ENCODE data around the gene EPB41L1. TPM values are rescaled to one million over a fixed set of nuclear protein-coding genes. Genes with fewer than 3 reads are reported as not detected.

The EPB41L1 gene
- total RNA-seq, 1 experiment from 2014 or later: 38.7 TPM

- ChIA-PET POLR2A (no interaction called here), CTCF (interaction anchor here (0.7 to 2.2 kb wide), 3 partner anchors 84 to 126 kb away, joined by 3 to 5 read pairs (median 5); no protein-coding TSS in a partner anchor)
- H3K4me1 Mint-ChIP-seq: peaks cover 21% of the 10 kb centered on the region
- H3K27me3 Mint-ChIP-seq (ENCODE audit: low read depth): peaks cover 13% of the 10 kb centered on the region; the same call in 1 of the 2 replicates
- H3K9me3 Mint-ChIP-seq: no peaks in the 10 kb centered on the region
- ATAC-seq: no peak
- TF ChIP-seq KAT7 (CRISPR knock-in tag; IDR thresholded peaks at IDR 0.05; ENCODE audit: borderline replicate concordance) (no peak), PREB (CRISPR knock-in tag; IDR thresholded peaks at IDR 0.05; ENCODE audit: borderline replicate concordance) (no peak), ATF1 (CRISPR knock-in tag; IDR thresholded peaks at IDR 0.05) (no peak), JUN (CRISPR knock-in tag; IDR thresholded peaks at IDR 0.05) (no peak), RELA (CRISPR knock-in tag; IDR thresholded peaks at IDR 0.05; ENCODE audit: borderline replicate concordance) (no peak), MAX (CRISPR knock-in tag; IDR thresholded peaks at IDR 0.05) (no peak), NFYB (CRISPR knock-in tag; conservative IDR thresholded peaks at IDR 0.05; ENCODE audit: low read depth) (no peak), IRF2 (CRISPR knock-in tag; IDR thresholded peaks at IDR 0.05; ENCODE audit: borderline replicate concordance, low read depth) (no peak), FOXJ3 (CRISPR knock-in tag; IDR thresholded peaks at IDR 0.05; ENCODE audit: borderline replicate concordance) (no peak), ZNF317 (CRISPR knock-in tag; IDR thresholded peaks at IDR 0.05; ENCODE audit: borderline replicate concordance, low read depth) (no peak), CTCF (IDR thresholded peaks at IDR 0.05) (no peak), ZNF232 (CRISPR knock-in tag; IDR thresholded peaks at IDR 0.05) (no peak), JAZF1 (CRISPR knock-in tag; IDR thresholded peaks at IDR 0.05) (no peak), PRRX2 (CRISPR knock-in tag; IDR thresholded peaks at IDR 0.05) (no peak), MXD4 (CRISPR knock-in tag; IDR thresholded peaks at IDR 0.05; ENCODE audit: borderline replicate concordance) (no peak), ZNF671 (CRISPR knock-in tag; IDR thresholded peaks at IDR 0.05) (no peak)
- TF ChIP-seq, protein P1, sequence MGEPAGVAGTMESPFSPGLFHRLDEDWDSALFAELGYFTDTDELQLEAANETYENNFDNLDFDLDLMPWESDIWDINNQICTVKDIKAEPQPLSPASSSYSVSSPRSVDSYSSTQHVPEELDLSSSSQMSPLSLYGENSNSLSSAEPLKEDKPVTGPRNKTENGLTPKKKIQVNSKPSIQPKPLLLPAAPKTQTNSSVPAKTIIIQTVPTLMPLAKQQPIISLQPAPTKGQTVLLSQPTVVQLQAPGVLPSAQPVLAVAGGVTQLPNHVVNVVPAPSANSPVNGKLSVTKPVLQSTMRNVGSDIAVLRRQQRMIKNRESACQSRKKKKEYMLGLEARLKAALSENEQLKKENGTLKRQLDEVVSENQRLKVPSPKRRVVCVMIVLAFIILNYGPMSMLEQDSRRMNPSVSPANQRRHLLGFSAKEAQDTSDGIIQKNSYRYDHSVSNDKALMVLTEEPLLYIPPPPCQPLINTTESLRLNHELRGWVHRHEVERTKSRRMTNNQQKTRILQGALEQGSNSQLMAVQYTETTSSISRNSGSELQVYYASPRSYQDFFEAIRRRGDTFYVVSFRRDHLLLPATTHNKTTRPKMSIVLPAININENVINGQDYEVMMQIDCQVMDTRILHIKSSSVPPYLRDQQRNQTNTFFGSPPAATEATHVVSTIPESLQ (CRISPR knock-in tag; IDR thresholded peaks at IDR 0.05): no peak
- TF ChIP-seq, protein P2, sequence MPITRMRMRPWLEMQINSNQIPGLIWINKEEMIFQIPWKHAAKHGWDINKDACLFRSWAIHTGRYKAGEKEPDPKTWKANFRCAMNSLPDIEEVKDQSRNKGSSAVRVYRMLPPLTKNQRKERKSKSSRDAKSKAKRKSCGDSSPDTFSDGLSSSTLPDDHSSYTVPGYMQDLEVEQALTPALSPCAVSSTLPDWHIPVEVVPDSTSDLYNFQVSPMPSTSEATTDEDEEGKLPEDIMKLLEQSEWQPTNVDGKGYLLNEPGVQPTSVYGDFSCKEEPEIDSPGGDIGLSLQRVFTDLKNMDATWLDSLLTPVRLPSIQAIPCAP (CRISPR knock-in tag; IDR thresholded peaks at IDR 0.05): no peak
- TF ChIP-seq, protein P3, sequence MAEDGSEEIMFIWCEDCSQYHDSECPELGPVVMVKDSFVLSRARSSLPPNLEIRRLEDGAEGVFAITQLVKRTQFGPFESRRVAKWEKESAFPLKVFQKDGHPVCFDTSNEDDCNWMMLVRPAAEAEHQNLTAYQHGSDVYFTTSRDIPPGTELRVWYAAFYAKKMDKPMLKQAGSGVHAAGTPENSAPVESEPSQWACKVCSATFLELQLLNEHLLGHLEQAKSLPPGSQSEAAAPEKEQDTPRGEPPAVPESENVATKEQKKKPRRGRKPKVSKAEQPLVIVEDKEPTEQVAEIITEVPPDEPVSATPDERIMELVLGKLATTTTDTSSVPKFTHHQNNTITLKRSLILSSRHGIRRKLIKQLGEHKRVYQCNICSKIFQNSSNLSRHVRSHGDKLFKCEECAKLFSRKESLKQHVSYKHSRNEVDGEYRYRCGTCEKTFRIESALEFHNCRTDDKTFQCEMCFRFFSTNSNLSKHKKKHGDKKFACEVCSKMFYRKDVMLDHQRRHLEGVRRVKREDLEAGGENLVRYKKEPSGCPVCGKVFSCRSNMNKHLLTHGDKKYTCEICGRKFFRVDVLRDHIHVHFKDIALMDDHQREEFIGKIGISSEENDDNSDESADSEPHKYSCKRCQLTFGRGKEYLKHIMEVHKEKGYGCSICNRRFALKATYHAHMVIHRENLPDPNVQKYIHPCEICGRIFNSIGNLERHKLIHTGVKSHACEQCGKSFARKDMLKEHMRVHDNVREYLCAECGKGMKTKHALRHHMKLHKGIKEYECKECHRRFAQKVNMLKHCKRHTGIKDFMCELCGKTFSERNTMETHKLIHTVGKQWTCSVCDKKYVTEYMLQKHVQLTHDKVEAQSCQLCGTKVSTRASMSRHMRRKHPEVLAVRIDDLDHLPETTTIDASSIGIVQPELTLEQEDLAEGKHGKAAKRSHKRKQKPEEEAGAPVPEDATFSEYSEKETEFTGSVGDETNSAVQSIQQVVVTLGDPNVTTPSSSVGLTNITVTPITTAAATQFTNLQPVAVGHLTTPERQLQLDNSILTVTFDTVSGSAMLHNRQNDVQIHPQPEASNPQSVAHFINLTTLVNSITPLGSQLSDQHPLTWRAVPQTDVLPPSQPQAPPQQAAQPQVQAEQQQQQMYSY (CRISPR knock-in tag; IDR thresholded peaks at IDR 0.05): no peak
- H3K27ac Mint-ChIP-seq: no peak overlapping the region
- no peaks in the 10 kb centered on the region for H3K36me3 Mint-ChIP-seq
- H3K4me3 Mint-ChIP-seq: no peak overlapping the region
- DNase-seq (ENCODE audit: low spot score): no peak
Measured at GRCh38 chr20:36118371-36118770, 36.2 kb upstream of the EPB41L1 start.
